ENCODE results near the gene MPND. TPM values are rescaled to one million over a fixed set of nuclear protein-coding genes. Genes with fewer than 3 reads are reported as not detected.
A peak's percentile ranks its signal among the peaks of the same experiment; 100 is the strongest.

MPND gene
- total and polyA plus RNA-seq, 8 donors: 2.2 to 25.0 (median 21.2) TPM

- H3K4me1 ChIP-seq: peaks cover 52 to 82% (median 73%) of the 10 kb centered on the region in 4 donors
- H3K36me3 ChIP-seq: peaks cover 0 to 28% (median 21%) of the 10 kb centered on the region in 4 donors
- H3K27ac ChIP-seq: peak overlapping the region in 1 of 5 donors; percentile 2
- DNase-seq: no peak
- H3K27me3 ChIP-seq: no peaks in the 10 kb centered on the region
- WGBS, 5 donors: 73 to 91% (median 87%) methylated on average over 12 to 13 of the region's 13 CpGs
- no peaks in the 10 kb centered on the region for H3K9me3 ChIP-seq
- intact Hi-C loops (cut with DNase I; ENCODE audit: low total_unique reads): no loop called here
- no peak overlapping the region for H3K4me3 ChIP-seq
- no peak for TF ChIP-seq POLR2AphosphoS5 (IDR thresholded peaks at IDR 0.05)
- TF ChIP-seq EP300 (IDR thresholded peaks at IDR 0.05): no peak
- no peak for TF ChIP-seq POLR2A (IDR thresholded peaks at IDR 0.05)
- TF ChIP-seq CTCF (IDR thresholded peaks at IDR 0.05): no peak
Measured at GRCh38 chr19:4386041-4386782, 42.9 kb downstream of the MPND start.

GRCh38 chr19:4388337-4389063 is 45.1 kb downstream of the MPND start:
- intact Hi-C loops (cut with DNase I; ENCODE audit: low total_unique reads): no loop called here

GRCh38 chr19:4389064-4389375 is 45.7 kb downstream of the MPND start:
- Histone ChIP-seq H3K9me3 (no peaks in the 10 kb centered on the region), H3K4me3 (no peak overlapping the region), H3K4me1 (peaks cover 78 to 94% (median 88%) of the 10 kb centered on the region in 4 donors), H3K36me3 (peaks cover 0 to 21% (median 17%) of the 10 kb centered on the region in 4 donors), H3K27me3 (no peaks in the 10 kb centered on the region), H3K27ac (peak overlapping the region; percentile 69 to 87 (median 82))
- no peak for TF ChIP-seq POLR2A (IDR thresholded peaks at IDR 0.05)
- no peak for TF ChIP-seq POLR2AphosphoS5 (IDR thresholded peaks at IDR 0.05)
- no peak for TF ChIP-seq EP300 (IDR thresholded peaks at IDR 0.05)
- no peak for TF ChIP-seq CTCF (IDR thresholded peaks at IDR 0.05)
- no peak for DNase-seq
- 48 to 74% (median 51%) methylated on average over 9 of the region's 9 CpGs for WGBS, 5 donors
- intact Hi-C loops (cut with DNase I; ENCODE audit: low total_unique reads): no loop called here

More at GRCh38 chr19:4388337-4389063, 45.1 kb downstream of the MPND start:
- Histone ChIP-seq H3K9me3 (no peaks in the 10 kb centered on the region), H3K27me3 (no peaks in the 10 kb centered on the region), H3K4me1 (peaks cover 73 to 94% (median 88%) of the 10 kb centered on the region in 4 donors), H3K36me3 (peaks cover 0 to 26% (median 19%) of the 10 kb centered on the region in 4 donors), H3K27ac (peak overlapping the region; percentile 69 to 87 (median 82)), H3K4me3 (no peak overlapping the region)
- TF ChIP-seq POLR2A (IDR thresholded peaks at IDR 0.05) (no peak), POLR2AphosphoS5 (IDR thresholded peaks at IDR 0.05) (no peak), CTCF (IDR thresholded peaks at IDR 0.05) (no peak), EP300 (IDR thresholded peaks at IDR 0.05) (no peak)
- 37 to 54% (median 47%) methylated on average over 7 to 16 of the region's 16 CpGs for WGBS, 5 donors
- peak in 1 of 2 donors; percentile 77 for DNase-seq

GRCh38 chr19:4389511-4390016 is 46.2 kb downstream of the MPND start:
- 43 to 59% (median 54%) methylated on average over 14 to 17 of the region's 17 CpGs for WGBS, 5 donors
- peaks cover 79 to 94% (median 89%) of the 10 kb centered on the region in 4 donors for H3K4me1 ChIP-seq
- no peaks in the 10 kb centered on the region for H3K27me3 ChIP-seq
- TF ChIP-seq POLR2AphosphoS5 (IDR thresholded peaks at IDR 0.05): no peak
- no peak for TF ChIP-seq CTCF (IDR thresholded peaks at IDR 0.05)
- TF ChIP-seq EP300 (IDR thresholded peaks at IDR 0.05): no peak
- TF ChIP-seq POLR2A (IDR thresholded peaks at IDR 0.05): no peak
- no peaks in the 10 kb centered on the region for H3K9me3 ChIP-seq
- peak overlapping the region; percentile 42 to 87 (median 82) for H3K27ac ChIP-seq
- DNase-seq: no peak
- intact Hi-C loops (cut with DNase I; ENCODE audit: low total_unique reads): no loop called here
- peak overlapping the region in 1 of 4 donors; percentile 22 for H3K4me3 ChIP-seq
- peaks cover 0 to 19% (median 13%) of the 10 kb centered on the region in 4 donors for H3K36me3 ChIP-seq

Measured in stomach (tissue), 9 donors.